MCF 10A (cell line): ENCODE data around the gene PPP1R36. TPM values are rescaled to one million over a fixed set of nuclear protein-coding genes. Genes with fewer than 3 reads are reported as not detected.

Experiments
- BruUV-seq: library from RNA; stranded (reverse); fragments of 400-500 nt; replicated peaks from 2 replicates; lab custom pipeline; 2021; lab: Mats Ljungman, UMichigan
- CTCF ChIA-PET: fragments of 300-600 bp; sonication (Branson Sonifier 250); formaldehyde crosslinking; extraction: SDS; loops from one replicate; lab custom pipeline; 2021; ENCODE audit warnings: antibody characterized with exemption, inconsistent platforms; lab: Yijun Ruan, JAX
- POLR2A ChIA-PET: fragments of 300-600, 350-650 bp; sonication (Branson Sonifier 250); formaldehyde crosslinking; extraction: SDS; loops from one replicate; lab custom pipeline; 2020; ENCODE audit warnings: antibody characterized with exemption, inconsistent platforms; lab: Yijun Ruan, JAX
- DNase-seq: peaks from one replicate; pipeline ENCODE4 v3.0.0-alpha.2; 2018; ENCODE audit not compliant: unreplicated experiment
- H3K27ac Mint-ChIP-seq: one replicate; pipeline ENCODE4 v1.8.0; 2022; ENCODE audit warnings: mild to moderate bottlenecking, low read depth, mixed read lengths; ENCODE audit not compliant: unreplicated experiment
- H3K27me3 Mint-ChIP-seq: one replicate; pipeline ENCODE4 v1.8.0; 2022; ENCODE audit warnings: mixed read lengths; ENCODE audit not compliant: insufficient read depth, unreplicated experiment
- H3K36me3 Mint-ChIP-seq: one replicate; pipeline ENCODE4 v1.8.0; 2022; ENCODE audit warnings: mild to moderate bottlenecking, moderate library complexity, mixed read lengths; ENCODE audit not compliant: insufficient read depth, unreplicated experiment
- H3K4me1 Mint-ChIP-seq: one replicate; pipeline ENCODE4 v1.8.0; 2022; ENCODE audit warnings: mixed read lengths; ENCODE audit not compliant: insufficient read depth, unreplicated experiment
- H3K4me3 Mint-ChIP-seq: one replicate; pipeline ENCODE4 v1.8.0; 2022; ENCODE audit warnings: mild to moderate bottlenecking, moderate library complexity, mixed read lengths; ENCODE audit not compliant: unreplicated experiment
- H3K9me3 Mint-ChIP-seq: one replicate; pipeline ENCODE4 v1.8.0; 2022; ENCODE audit warnings: mixed read lengths; ENCODE audit not compliant: unreplicated experiment
- intact Hi-C: fragments of 100-400 bp; cut with micrococcal nuclease; formaldehyde crosslinking; loops from 2 replicates; pipeline ENCODE4 v1.14.1; 2022
- total RNA-seq: library from RNA; stranded (reverse); gene quantifications from 2 replicates; pipeline ENCODE4 v1.2.3, GENCODE V29; 2022
- TF ChIP-seq, protein P1 (sequence below): fragments of 200-600 bp; IDR thresholded peaks from one replicate; pipeline ENCODE4 v1.8.0; 2022; ENCODE audit warnings: antibody characterized with exemption, mild to moderate bottlenecking; ENCODE audit not compliant: unreplicated experiment

The PPP1R36 gene
- total RNA-seq, 1 experiment from 2014 or later = 0.47 TPM

DNA sequence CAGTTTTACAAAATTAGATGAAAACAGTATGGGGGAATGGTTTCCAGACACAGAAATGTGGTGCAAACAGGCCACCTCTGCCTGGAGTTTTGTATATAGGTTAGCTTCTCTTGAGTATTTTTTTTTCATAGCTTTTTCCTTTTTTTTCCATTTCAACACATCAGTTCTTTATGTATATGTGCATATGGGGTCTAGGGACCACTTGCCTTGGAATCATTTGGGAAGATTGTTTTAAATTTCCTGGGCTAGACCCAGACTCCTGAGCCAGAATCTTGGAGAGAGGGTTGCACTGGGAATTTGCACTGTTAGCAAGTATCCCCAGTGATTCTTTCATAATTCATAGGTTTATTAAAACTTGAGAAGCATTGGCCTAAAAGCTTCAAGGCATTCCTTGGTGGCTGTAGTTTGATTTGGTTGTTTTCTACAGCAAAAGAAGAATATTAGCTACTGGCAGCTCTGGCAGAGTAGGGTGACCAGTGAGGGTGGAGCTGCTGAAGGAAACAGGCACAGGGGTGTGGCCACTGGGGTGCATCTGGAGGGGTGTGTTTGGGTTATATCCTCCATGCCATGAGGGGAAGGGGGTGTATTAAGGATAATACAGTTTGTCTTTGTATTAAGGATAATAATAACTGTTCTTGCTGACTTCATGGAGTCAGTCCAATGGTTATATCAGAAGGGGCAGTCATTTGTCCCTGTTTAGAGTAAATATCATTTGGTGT, 22.8 kb downstream of the PPP1R36 start:
- H3K9me3 Mint-ChIP-seq = no peaks in the 10 kb centered on the region
- no peak overlapping the region for H3K4me3 Mint-ChIP-seq
- BruUV-seq = no TSS peak
- H3K36me3 Mint-ChIP-seq = no peaks in the 10 kb centered on the region
- no peak overlapping the region for H3K27ac Mint-ChIP-seq
- no peak for DNase-seq
- ChIA-PET POLR2A (interaction anchor here (1.2 kb wide), 1 partner anchor 13 kb away, joined by 3 read pairs; no protein-coding TSS in a partner anchor), CTCF (interaction anchor here (0.6 to 1.0 kb wide), 3 partner anchors 47 to 73 kb away, joined by 3 to 4 read pairs (median 3); no protein-coding TSS in a partner anchor)
- intact Hi-C loops = no loop called here
- no peaks in the 10 kb centered on the region for H3K27me3 Mint-ChIP-seq
- H3K4me1 Mint-ChIP-seq = peaks cover 6% of the 10 kb centered on the region
- TF ChIP-seq, protein P1, sequence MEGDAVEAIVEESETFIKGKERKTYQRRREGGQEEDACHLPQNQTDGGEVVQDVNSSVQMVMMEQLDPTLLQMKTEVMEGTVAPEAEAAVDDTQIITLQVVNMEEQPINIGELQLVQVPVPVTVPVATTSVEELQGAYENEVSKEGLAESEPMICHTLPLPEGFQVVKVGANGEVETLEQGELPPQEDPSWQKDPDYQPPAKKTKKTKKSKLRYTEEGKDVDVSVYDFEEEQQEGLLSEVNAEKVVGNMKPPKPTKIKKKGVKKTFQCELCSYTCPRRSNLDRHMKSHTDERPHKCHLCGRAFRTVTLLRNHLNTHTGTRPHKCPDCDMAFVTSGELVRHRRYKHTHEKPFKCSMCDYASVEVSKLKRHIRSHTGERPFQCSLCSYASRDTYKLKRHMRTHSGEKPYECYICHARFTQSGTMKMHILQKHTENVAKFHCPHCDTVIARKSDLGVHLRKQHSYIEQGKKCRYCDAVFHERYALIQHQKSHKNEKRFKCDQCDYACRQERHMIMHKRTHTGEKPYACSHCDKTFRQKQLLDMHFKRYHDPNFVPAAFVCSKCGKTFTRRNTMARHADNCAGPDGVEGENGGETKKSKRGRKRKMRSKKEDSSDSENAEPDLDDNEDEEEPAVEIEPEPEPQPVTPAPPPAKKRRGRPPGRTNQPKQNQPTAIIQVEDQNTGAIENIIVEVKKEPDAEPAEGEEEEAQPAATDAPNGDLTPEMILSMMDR = no peak

- intact Hi-C loops = no loop called here
- BruUV-seq = no TSS peak
- TF ChIP-seq, protein P1 = no peak
- DNase-seq = no peak
- ChIA-PET CTCF (interaction anchor here (0.6 to 0.8 kb wide), 2 partner anchors 64 to 69 kb away, joined by 3 to 4 read pairs; no protein-coding TSS in a partner anchor), POLR2A (interaction anchor here (1.2 kb wide), 1 partner anchor 12 kb away, joined by 3 read pairs; no protein-coding TSS in a partner anchor)
- H3K27ac Mint-ChIP-seq = no peak overlapping the region
- no peaks in the 10 kb centered on the region for H3K36me3 Mint-ChIP-seq
- H3K9me3 Mint-ChIP-seq = no peaks in the 10 kb centered on the region
- H3K4me3 Mint-ChIP-seq = no peak overlapping the region
- H3K4me1 Mint-ChIP-seq = peaks cover 6% of the 10 kb centered on the region
- no peaks in the 10 kb centered on the region for H3K27me3 Mint-ChIP-seq
Measured at GRCh38 chr14:64573109-64573508, 23.3 kb downstream of the PPP1R36 start.

DNA sequence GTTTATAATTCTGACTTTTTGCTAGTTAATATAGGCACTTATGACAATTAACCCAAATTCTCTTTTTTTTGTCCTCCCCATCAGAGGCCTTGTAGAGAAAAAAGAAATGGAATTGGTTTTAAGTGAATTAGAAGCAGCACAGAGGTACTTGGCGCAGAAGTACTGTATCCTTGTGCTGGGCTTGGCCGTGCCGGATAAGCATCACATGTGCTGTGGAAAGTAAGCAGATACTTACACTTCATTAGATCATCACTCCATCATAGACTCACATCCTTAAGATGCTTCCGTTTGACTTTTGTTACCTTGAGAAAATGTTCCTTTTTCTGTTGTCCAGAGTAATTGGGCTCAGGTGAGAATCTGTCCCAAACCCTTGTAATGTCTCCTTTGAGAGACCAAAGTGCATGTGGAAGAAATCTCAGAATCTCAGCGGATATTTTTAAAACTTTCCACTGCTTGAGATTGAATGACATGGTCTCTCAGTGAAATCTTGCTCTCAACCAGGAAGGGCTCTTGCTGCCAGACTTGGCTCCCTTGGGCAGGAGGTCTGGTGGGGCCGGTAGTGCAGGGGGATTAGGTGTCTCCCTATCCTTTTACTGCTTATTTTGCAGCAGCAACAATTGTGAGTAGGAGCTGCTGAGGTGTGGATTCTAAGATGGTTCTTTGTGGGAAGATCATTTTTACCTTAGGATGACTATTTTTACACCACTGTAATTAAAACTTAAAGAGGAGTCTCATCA, 24.8 kb downstream of the PPP1R36 start:
- TF ChIP-seq, protein P1 = no peak
- DNase-seq = no peak
- Mint-ChIP-seq H3K9me3 (no peaks in the 10 kb centered on the region), H3K36me3 (no peaks in the 10 kb centered on the region), H3K27ac (no peak overlapping the region), H3K4me3 (no peak overlapping the region), H3K4me1 (no peaks in the 10 kb centered on the region), H3K27me3 (no peaks in the 10 kb centered on the region)
- ChIA-PET POLR2A (no interaction called here), CTCF (no interaction called here)
- intact Hi-C loops = no loop called here
- BruUV-seq = no TSS peak

DNA sequence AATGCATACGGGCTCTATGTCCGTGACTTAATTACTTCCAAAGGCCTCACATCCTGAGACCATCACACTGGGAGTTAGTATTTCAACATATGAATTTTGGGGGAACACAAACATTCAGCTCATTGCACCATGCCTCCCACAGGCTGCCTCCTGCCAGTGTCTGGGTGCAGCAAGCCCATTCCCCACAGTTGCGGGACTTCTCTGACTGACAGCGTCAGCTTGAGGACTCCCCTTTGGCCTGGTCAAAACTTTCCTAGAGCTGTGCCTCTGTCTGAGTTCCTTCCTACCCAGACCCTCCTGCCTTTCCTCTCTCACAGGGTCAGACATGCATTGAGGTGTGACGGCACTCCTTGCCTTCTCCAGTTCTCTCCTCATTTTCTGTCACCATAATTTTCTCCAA, 27.4 kb downstream of the PPP1R36 start:
- no peaks in the 10 kb centered on the region for H3K27me3 Mint-ChIP-seq
- BruUV-seq = no TSS peak
- intact Hi-C loops = no loop called here
- no peaks in the 10 kb centered on the region for H3K36me3 Mint-ChIP-seq
- H3K4me1 Mint-ChIP-seq = no peaks in the 10 kb centered on the region
- ChIA-PET POLR2A (interaction anchor here (0.7 kb wide), 1 partner anchor 52 kb away, joined by 3 read pairs; no protein-coding TSS in a partner anchor), CTCF (no interaction called here)
- TF ChIP-seq, protein P1 = no peak
- no peaks in the 10 kb centered on the region for H3K9me3 Mint-ChIP-seq
- H3K27ac Mint-ChIP-seq = no peak overlapping the region
- no peak overlapping the region for H3K4me3 Mint-ChIP-seq
- DNase-seq = no peak
